GM18499 (cell line): ENCODE measurements around the gene PRIMPOL.
"Not testable (repeated sequence)": the region's sequence is repeated elsewhere in the genome, so short reads cannot be mapped to it uniquely, and the experiment has no call there.

Experiments used
- ATAC-seq: cut with Tn5 transposase; IDR thresholded peaks from one replicate; pipeline ENCODE4 v1.9.1; 2021; ENCODE audit warnings: moderate number of reproducible peaks; ENCODE audit not compliant: insufficient read depth, unreplicated experiment

The PRIMPOL gene

GRCh38 chr4:184699941-184700340 lies 50.4 kb downstream of the PRIMPOL start:
- no peak for ATAC-seq

GRCh38 chr4:184702114-184702513 lies 52.6 kb downstream of the PRIMPOL start:
- no peak for ATAC-seq

GRCh38 chr4:184705692-184706091 lies 56.2 kb downstream of the PRIMPOL start:
- no peak for ATAC-seq

- no peak for ATAC-seq
These were observed 56.9 kb downstream of the PRIMPOL start for GRCh38 chr4:184706453-184706852.

GRCh38 chr4:184712322-184712721 lies 62.8 kb downstream of the PRIMPOL start:
- ATAC-seq = no peak

GRCh38 chr4:184713887-184714286 lies 64.3 kb downstream of the PRIMPOL start:
- no peak for ATAC-seq

GRCh38 chr4:184715526-184715925 lies 66.0 kb downstream of the PRIMPOL start:
- no peak for ATAC-seq

- no peak for ATAC-seq
These were observed 69.9 kb downstream of the PRIMPOL start for GRCh38 chr4:184719407-184719806.

GRCh38 chr4:184721254-184721653 lies 71.7 kb downstream of the PRIMPOL start:
- no peak for ATAC-seq

- ATAC-seq = no peak
These were observed 73.3 kb downstream of the PRIMPOL start for GRCh38 chr4:184722798-184723197.

GRCh38 chr4:184727430-184727829 lies 77.9 kb downstream of the PRIMPOL start:
- ATAC-seq = no peak

- ATAC-seq = no peak
These were observed 79.3 kb downstream of the PRIMPOL start for GRCh38 chr4:184728858-184729257.

GRCh38 chr4:184729946-184730345 lies 80.4 kb downstream of the PRIMPOL start:
- ATAC-seq = no peak

GRCh38 chr4:184731056-184731455 lies 81.5 kb downstream of the PRIMPOL start:
- no peak for ATAC-seq

GRCh38 chr4:184732126-184732525 lies 82.6 kb downstream of the PRIMPOL start:
- ATAC-seq = no peak

GRCh38 chr4:184733654-184734524 lies 84.4 kb downstream of the PRIMPOL start, which contains the start of gene CENPU:
Gene CENPU, minus strand, starts transcription at chr4:184734096. Its CDS starts 34 bp downstream, at chr4:184734062.
- peak; percentile 89 for ATAC-seq

GRCh38 chr4:184734758-184735157 lies 85.2 kb downstream of the PRIMPOL start:
- ATAC-seq = no peak

GRCh38 chr4:184739575-184739974 lies 90.0 kb downstream of the PRIMPOL start:
- not testable (repeated sequence) for ATAC-seq

GRCh38 chr4:184740980-184741391 lies 91.4 kb downstream of the PRIMPOL start:
- ATAC-seq = no peak

GRCh38 chr4:184741651-184742050 lies 92.1 kb downstream of the PRIMPOL start:
- not testable (repeated sequence) for ATAC-seq

GRCh38 chr4:184743650-184744049 lies 94.1 kb downstream of the PRIMPOL start:
- ATAC-seq = no peak

GRCh38 chr4:184744236-184744635 lies 94.7 kb downstream of the PRIMPOL start:
- no peak for ATAC-seq
